A549 (cell line): ENCODE data around the gene IFNAR2.

Source experiments
- CEBPB ChIP-seq, 2 experiments: fragments of >200 bp in 1 of 2; sonication (Bioruptor Twin) in 1 of 2; formaldehyde crosslinking in 1 of 2; IDR thresholded peaks; 2 replicates each; pipeline ENCODE4 v1.6.1; 2012 to 2016
- CHD4 ChIP-seq: fragments of 200-600 bp; sonication (generic); IDR thresholded peaks from 2 replicates; pipeline ENCODE4 v1.6.1; 2016; ENCODE audit warnings: antibody characterized with exemption, mild to moderate bottlenecking, borderline replicate concordance
- EP300 ChIP-seq, 2 experiments: fragments of >200 bp; sonication (Bioruptor Twin); formaldehyde crosslinking; IDR thresholded peaks; 2 replicates in 1 of 2; 3 replicates in 1 of 2; pipeline ENCODE4 v1.6.1; 2016 to 2017
- FOSL2 ChIP-seq, 2 experiments: fragments of 450-650 bp in 1 of 2; fragments of >200 bp in 1 of 2; sonication (Bioruptor Twin) in 1 of 2; formaldehyde crosslinking; IDR thresholded peaks; 2 replicates each; pipeline versions ENCODE4 v1.5.0 to v1.6.1; 2016 to 2020; ENCODE audit warnings: mild to moderate bottlenecking in 1 of 2, moderate library complexity in 1 of 2
- JUN ChIP-seq, 2 experiments: fragments of >200 bp; sonication (Bioruptor Twin); formaldehyde crosslinking; IDR thresholded peaks; 2 replicates in 1 of 2; 3 replicates in 1 of 2; pipeline ENCODE4 v1.6.1; 2016 to 2017
- POLR2A ChIP-seq: IDR thresholded peaks from 2 replicates; pipeline ENCODE4 v1.6.1; 2012; ENCODE audit warnings: mild to moderate bottlenecking, low read length
- RCOR1 ChIP-seq: fragments of 150-350 bp; IDR thresholded peaks from 2 replicates; pipeline ENCODE4 v1.6.1; 2014; ENCODE audit warnings: antibody characterized with exemption, low read length, low read depth
- RFX5 ChIP-seq: fragments of 450-650 bp; IDR thresholded peaks from 2 replicates; pipeline ENCODE4 v1.7.1; 2014; ENCODE audit warnings: antibody characterized with exemption, mild to moderate bottlenecking, moderate library complexity
- TFCP2L1 ChIP-seq: fragments of 250-450 bp; sonication (Bioruptor Pico); IDR thresholded peaks from 2 replicates; pipeline ENCODE4 v1.5.0; 2021; ENCODE audit warnings: mild to moderate bottlenecking
- ZC3H11A ChIP-seq: fragments of 450-650 bp; IDR thresholded peaks from 2 replicates; pipeline ENCODE4 v1.6.1; 2014; ENCODE audit warnings: antibody characterized with exemption, mild to moderate bottlenecking
- ZFP36 ChIP-seq: fragments of 450-650 bp; IDR thresholded peaks from 2 replicates; pipeline ENCODE4 v1.6.1; 2014; ENCODE audit warnings: borderline replicate concordance; ENCODE audit not compliant: partially characterized antibody
- TF ChIP-seq, protein P1 (sequence below): fragments of >200 bp; sonication (Bioruptor Twin); formaldehyde crosslinking; IDR thresholded peaks from 3 replicates; pipeline ENCODE4 v1.5.1; 2016
- TF ChIP-seq, protein P2 (sequence below): fragments of 150-350 bp; IDR thresholded peaks from 2 replicates; pipeline ENCODE4 v1.6.1; 2014; ENCODE audit warnings: low read depth, mild to moderate bottlenecking, low read length

DNA sequence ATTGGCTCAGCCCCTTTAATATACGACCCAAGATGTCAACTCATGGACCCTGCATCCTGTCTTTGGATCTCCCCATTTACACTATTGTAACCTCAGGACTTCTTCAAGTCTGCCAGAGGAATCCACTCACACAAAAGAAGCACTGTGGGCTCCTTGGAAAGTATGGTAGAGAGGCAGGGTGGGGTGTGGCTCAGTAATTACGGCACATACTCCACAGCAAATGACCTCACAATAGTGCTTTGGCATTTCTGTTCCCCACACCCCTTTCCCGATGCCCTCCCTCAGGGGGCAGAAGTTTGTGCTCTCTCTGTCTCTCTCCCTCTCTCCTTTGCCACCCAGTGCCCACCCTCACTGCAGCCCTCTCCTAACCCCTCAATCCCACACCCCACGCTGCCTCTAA, 27.8 kb upstream of the IFNAR2 start:
- TF ChIP-seq ZFP36: no peak
- TF ChIP-seq, protein P1, sequence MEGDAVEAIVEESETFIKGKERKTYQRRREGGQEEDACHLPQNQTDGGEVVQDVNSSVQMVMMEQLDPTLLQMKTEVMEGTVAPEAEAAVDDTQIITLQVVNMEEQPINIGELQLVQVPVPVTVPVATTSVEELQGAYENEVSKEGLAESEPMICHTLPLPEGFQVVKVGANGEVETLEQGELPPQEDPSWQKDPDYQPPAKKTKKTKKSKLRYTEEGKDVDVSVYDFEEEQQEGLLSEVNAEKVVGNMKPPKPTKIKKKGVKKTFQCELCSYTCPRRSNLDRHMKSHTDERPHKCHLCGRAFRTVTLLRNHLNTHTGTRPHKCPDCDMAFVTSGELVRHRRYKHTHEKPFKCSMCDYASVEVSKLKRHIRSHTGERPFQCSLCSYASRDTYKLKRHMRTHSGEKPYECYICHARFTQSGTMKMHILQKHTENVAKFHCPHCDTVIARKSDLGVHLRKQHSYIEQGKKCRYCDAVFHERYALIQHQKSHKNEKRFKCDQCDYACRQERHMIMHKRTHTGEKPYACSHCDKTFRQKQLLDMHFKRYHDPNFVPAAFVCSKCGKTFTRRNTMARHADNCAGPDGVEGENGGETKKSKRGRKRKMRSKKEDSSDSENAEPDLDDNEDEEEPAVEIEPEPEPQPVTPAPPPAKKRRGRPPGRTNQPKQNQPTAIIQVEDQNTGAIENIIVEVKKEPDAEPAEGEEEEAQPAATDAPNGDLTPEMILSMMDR: no peak
- TF ChIP-seq CEBPB (IDR thresholded peaks at IDR 0.05): no peak
- no peak for TF ChIP-seq RCOR1
- no peak for TF ChIP-seq FOSL2 (IDR thresholded peaks at IDR 0.05)
- TF ChIP-seq FOSL2 (CRISPR knock-in tag; IDR thresholded peaks at IDR 0.05): no peak
- TF ChIP-seq POLR2A: no peak
- no peak for TF ChIP-seq JUN (IDR thresholded peaks at IDR 0.05)
- no peak for TF ChIP-seq RFX5
- no peak for TF ChIP-seq ZC3H11A
- TF ChIP-seq CHD4: no peak
- TF ChIP-seq EP300 (IDR thresholded peaks at IDR 0.05): no peak
- TF ChIP-seq, protein P2, sequence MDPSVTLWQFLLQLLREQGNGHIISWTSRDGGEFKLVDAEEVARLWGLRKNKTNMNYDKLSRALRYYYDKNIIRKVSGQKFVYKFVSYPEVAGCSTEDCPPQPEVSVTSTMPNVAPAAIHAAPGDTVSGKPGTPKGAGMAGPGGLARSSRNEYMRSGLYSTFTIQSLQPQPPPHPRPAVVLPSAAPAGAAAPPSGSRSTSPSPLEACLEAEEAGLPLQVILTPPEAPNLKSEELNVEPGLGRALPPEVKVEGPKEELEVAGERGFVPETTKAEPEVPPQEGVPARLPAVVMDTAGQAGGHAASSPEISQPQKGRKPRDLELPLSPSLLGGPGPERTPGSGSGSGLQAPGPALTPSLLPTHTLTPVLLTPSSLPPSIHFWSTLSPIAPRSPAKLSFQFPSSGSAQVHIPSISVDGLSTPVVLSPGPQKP: no peak
- TF ChIP-seq TFCP2L1: no peak
